IMR-90 (cell line): ENCODE measurements around the gene GPC5. TPM values are rescaled to one million over a fixed set of nuclear protein-coding genes. Genes with fewer than 3 reads are reported as not detected.

Experiments
- ATAC-seq: fragments of 200-7000 bp; cut with Tn5 transposase; 2 replicates; pipeline ENCODE4 v1.9.1; 2020; ENCODE audit warnings: low read depth, mild to moderate bottlenecking, moderate library complexity
- BruUV-seq: library from RNA; stranded (reverse); fragments of 400-500 nt; replicated peaks from 2 replicates; lab custom pipeline; 2021; lab: Mats Ljungman, UMichigan
- CTCF ChIA-PET: fragments of 300-600 bp; formaldehyde crosslinking; extraction: SDS; loops from one replicate; lab custom pipeline; 2021; ENCODE audit warnings: antibody characterized with exemption; lab: Yijun Ruan, JAX
- POLR2A ChIA-PET: fragments of 300-600 bp; sonication (Branson Sonifier 250); formaldehyde crosslinking; loops from one replicate; lab custom pipeline; 2022; ENCODE audit warnings: antibody characterized with exemption; ENCODE audit not compliant: unreplicated experiment; lab: Charles Lee
- DNase-seq: peaks from one replicate; pipeline ENCODE4 v3.0.0; 2013
- H2AFZ ChIP-seq: replicated peaks from 2 replicates; pipeline ENCODE3; 2013; ENCODE audit warnings: low read length, mild to moderate bottlenecking; ENCODE audit not compliant: poor library complexity
- H2AK5ac ChIP-seq: 2 replicates; pipeline ENCODE4 v1.6.1; 2013; ENCODE audit warnings: low read depth, low read length, inconsistent platforms
- H2AK9ac ChIP-seq: replicated peaks from 2 replicates; pipeline ENCODE3; 2013; ENCODE audit warnings: mild to moderate bottlenecking, low read depth, low read length, moderate library complexity; ENCODE audit not compliant: poor library complexity
- H2BK120ac ChIP-seq: 2 replicates; pipeline ENCODE4 v1.6.1; 2013; ENCODE audit warnings: low read depth, low read length, inconsistent platforms
- H2BK15ac ChIP-seq: 3 replicates; pipeline ENCODE4 v1.6.1; 2013; ENCODE audit warnings: low read depth, low read length, inconsistent platforms
- H2BK20ac ChIP-seq: 2 replicates; pipeline ENCODE4 v1.6.1; 2013; ENCODE audit warnings: low read depth, mild to moderate bottlenecking, inconsistent platforms, low read length, moderate library complexity
- H2BK5ac ChIP-seq: 2 replicates; pipeline ENCODE4 v1.6.1; 2013; ENCODE audit warnings: mild to moderate bottlenecking, low read depth, low read length, inconsistent platforms; ENCODE audit not compliant: poor library complexity, severe bottlenecking
- H3K14ac ChIP-seq: replicated peaks from 2 replicates; pipeline ENCODE4 v1.6.1; 2013; ENCODE audit warnings: low read depth, low read length, inconsistent platforms
- H3K18ac ChIP-seq: 2 replicates; pipeline ENCODE4 v1.6.1; 2013; ENCODE audit warnings: low read depth, low read length, control low read depth
- H3K23ac ChIP-seq: 2 replicates; pipeline ENCODE4 v1.6.1; 2013; ENCODE audit warnings: low read depth, low read length, inconsistent platforms
- H3K27ac ChIP-seq: 2 replicates; pipeline ENCODE4 v1.5.1; 2013; ENCODE audit warnings: mild to moderate bottlenecking, control low read depth, low read length; ENCODE audit not compliant: insufficient read depth
- H3K27me3 ChIP-seq: 2 replicates; pipeline ENCODE4 v1.6.1; 2013; ENCODE audit warnings: low read length; ENCODE audit not compliant: control insufficient read depth, insufficient read depth
- H3K36me3 ChIP-seq: 2 replicates; pipeline ENCODE4 v1.6.1; 2013; ENCODE audit warnings: low read length, mixed read lengths; ENCODE audit not compliant: control insufficient read depth, insufficient read depth
- H3K4ac ChIP-seq: 2 replicates; pipeline ENCODE4 v1.6.1; 2013; ENCODE audit warnings: low read depth, low read length, inconsistent platforms
- H3K4me1 ChIP-seq: 2 replicates; pipeline ENCODE4 v1.6.1; 2013; ENCODE audit warnings: low read length, mixed read lengths; ENCODE audit not compliant: control insufficient read depth, insufficient read depth
- H3K4me2 ChIP-seq: 2 replicates; pipeline ENCODE4 v1.6.1; 2013; ENCODE audit warnings: low read depth, mild to moderate bottlenecking, control low read depth, low read length, moderate library complexity
- H3K4me3 ChIP-seq: 2 replicates; pipeline ENCODE4 v1.5.1; 2013; ENCODE audit warnings: low read depth, mild to moderate bottlenecking, control low read depth, low read length, moderate library complexity; ENCODE audit not compliant: insufficient read depth
- H3K56ac ChIP-seq: 2 replicates; pipeline ENCODE4 v1.6.1; 2013; ENCODE audit warnings: low read length, inconsistent platforms; ENCODE audit not compliant: insufficient read depth; ENCODE audit errors: extremely low read depth
- H3K79me1 ChIP-seq, 2 experiments: 2 replicates each; pipeline ENCODE4 v1.6.1; 2013; ENCODE audit warnings: low read length in 2 of 2, inconsistent platforms in 1 of 2, low read depth in 1 of 2
- H3K9ac ChIP-seq: 2 replicates; pipeline ENCODE4 v1.6.1; 2013; ENCODE audit warnings: low read depth, low read length, control low read depth
- H3K9me1 ChIP-seq: 2 replicates; pipeline ENCODE4 v1.6.1; 2013; ENCODE audit warnings: low read length, inconsistent platforms; ENCODE audit not compliant: insufficient read depth
- H3K9me3 ChIP-seq: 2 replicates; pipeline ENCODE4 v1.6.1; 2013; ENCODE audit warnings: low read length; ENCODE audit not compliant: control insufficient read depth, insufficient read depth
- H4K20me1 ChIP-seq: 2 replicates; pipeline ENCODE4 v1.6.1; 2013; ENCODE audit warnings: low read length, inconsistent platforms; ENCODE audit not compliant: insufficient read depth
- H4K5ac ChIP-seq: 2 replicates; pipeline ENCODE4 v1.6.1; 2013; ENCODE audit warnings: mild to moderate bottlenecking, low read depth, low read length, control low read depth
- H4K8ac ChIP-seq, 2 experiments: 2 replicates each; pipeline ENCODE4 v1.6.1; 2013; ENCODE audit warnings: low read depth in 2 of 2, low read length in 2 of 2, control low read depth in 1 of 2, inconsistent platforms in 1 of 2
- H4K91ac ChIP-seq: 2 replicates; pipeline ENCODE4 v1.6.1; 2013; ENCODE audit warnings: low read depth, low read length, inconsistent platforms; ENCODE audit not compliant: insufficient read depth
- BHLHE40 ChIP-seq: fragments of 150-350 bp; IDR thresholded peaks from 2 replicates; pipeline ENCODE4 v1.6.1; 2016; ENCODE audit warnings: mild to moderate bottlenecking, low read depth, low read length
- CHD1 ChIP-seq: IDR thresholded peaks from 2 replicates; pipeline ENCODE4 v1.6.1; 2012; ENCODE audit warnings: low read depth, low read length, improper control_type of control experiment
- FOS ChIP-seq: fragments of 150-350 bp; IDR thresholded peaks from 2 replicates; pipeline ENCODE4 v1.6.1; 2016; ENCODE audit warnings: low read depth, low read length
- MAZ ChIP-seq: IDR thresholded peaks from 2 replicates; pipeline ENCODE4 v1.6.1; 2012; ENCODE audit warnings: low read depth, mild to moderate bottlenecking, low read length, improper control_type of control experiment, moderate library complexity, borderline replicate concordance
- NFE2L2 ChIP-seq: fragments of 150-350 bp; IDR thresholded peaks from 2 replicates; pipeline ENCODE4 v1.6.1; 2016; ENCODE audit warnings: low read depth, mild to moderate bottlenecking, low read length
- POLR2A ChIP-seq: IDR thresholded peaks from 2 replicates; pipeline ENCODE4 v1.6.1; 2012; ENCODE audit warnings: mild to moderate bottlenecking, low read depth, low read length
- RFX5 ChIP-seq: IDR thresholded peaks from 2 replicates; pipeline ENCODE4 v1.8.0; 2012; ENCODE audit warnings: low read depth, mild to moderate bottlenecking, low read length, moderate library complexity
- WGBS, 2 experiments: methylation state at CpG; one replicate each; pipeline versions ENCODE4 v1.1.5 to v1.1.7; 2013; ENCODE audit warnings: missing lambda C conversion rate in 2 of 2; ENCODE audit not compliant: insufficient read length in 1 of 2; ENCODE audit errors: extremely low coverage in 2 of 2; 5-methylcytosine and 5-hydroxymethylcytosine counted together
- dilution Hi-C: fragments of 300-500 bp; cut with HindIII; formaldehyde crosslinking; loops from one replicate; pipeline ENCODE4 v1.14.3; 2018; ENCODE audit warnings: low sequenced_read_pairs; ENCODE audit not compliant: unreplicated experiment
- in situ Hi-C: fragments of 300-500 bp; cut with MboI; formaldehyde crosslinking; loops from 3 replicates; pipeline ENCODE4 v1.14.3; 2019; ENCODE audit warnings: low sequenced_read_pairs, inconsistent platforms, mixed read lengths
- intact Hi-C: fragments of 100-400 bp; cut with micrococcal nuclease; formaldehyde crosslinking; loops from 2 replicates; pipeline ENCODE4 v1.10.0; 2022
- polyA plus RNA-seq, 3 experiments: library from polyadenylated mRNA; depleted of rRNA; stranded (reverse); fragments of >200 nt; gene quantifications; 2 replicates each; pipeline ENCODE4 v1.2.3, GENCODE V29; 2012; ENCODE audit warnings: low replicate concordance in 1 of 3
- total RNA-seq: library from RNA; depleted of rRNA; stranded (reverse); fragments of >200 nt; gene quantifications from 2 replicates; pipeline ENCODE4 v1.2.3, GENCODE V29; 2012
- TF ChIP-seq, protein P1 (sequence below): fragments of 150-350 bp; IDR thresholded peaks from 2 replicates; pipeline ENCODE4 v1.6.1; 2016; ENCODE audit warnings: low read depth, mild to moderate bottlenecking, low read length, moderate library complexity, borderline replicate concordance

GPC5 gene
- total and polyA plus RNA-seq, 2 of the 4 experiments (the other 2 are of a cell fraction): 0.94 to 1.8 TPM

DNA sequence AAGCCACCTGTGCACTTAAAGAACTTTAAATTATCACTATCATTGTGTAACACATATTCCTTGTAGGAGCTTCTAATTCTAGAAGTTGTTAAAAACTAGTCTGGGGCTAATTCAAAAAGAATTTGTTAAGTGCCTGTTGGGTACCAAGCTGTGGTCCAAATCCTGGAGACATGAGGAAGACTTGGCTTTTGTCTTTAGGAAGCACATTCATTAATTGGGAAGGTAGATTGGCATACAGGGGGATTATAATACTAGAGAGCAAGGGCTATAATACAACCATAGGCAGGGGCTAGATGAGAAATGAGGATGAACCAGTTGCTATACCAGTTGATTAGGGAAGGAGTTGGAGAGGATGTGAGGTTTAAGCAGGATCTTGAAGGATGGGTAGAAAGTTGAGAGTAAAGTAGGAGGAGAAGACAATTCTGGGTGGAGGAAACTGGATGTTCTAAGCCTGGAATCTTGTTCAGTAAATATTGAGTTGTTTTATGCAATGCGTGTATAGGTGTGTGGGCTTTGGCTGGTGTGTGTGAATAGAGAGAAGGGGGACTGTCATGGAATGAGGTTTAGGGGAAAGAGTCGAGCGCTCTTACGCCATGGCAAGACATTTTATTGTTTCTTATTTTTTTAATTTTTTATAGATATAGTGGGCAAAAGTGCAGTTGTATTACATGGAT is 350.1 kb downstream of the GPC5 start:
- Histone ChIP-seq H3K27ac (no peak overlapping the region), H2BK15ac (no peak overlapping the region), H4K20me1 (no peaks in the 10 kb centered on the region), H3K9ac (no peak overlapping the region), H4K8ac (no peak overlapping the region), H3K4me1 (no peaks in the 10 kb centered on the region), H3K27me3 (no peaks in the 10 kb centered on the region), H2AK5ac (no peak overlapping the region), H3K56ac (no peak overlapping the region), H4K91ac (no peak overlapping the region), H4K5ac (no peak overlapping the region), H2BK5ac (no peak overlapping the region), H2BK20ac (no peak overlapping the region), H2BK120ac (no peak overlapping the region), H3K4me2 (no peak overlapping the region), H3K4ac (no peak overlapping the region), H3K4me3 (no peak overlapping the region), H2AK9ac (no peak overlapping the region), H3K9me3 (no peaks in the 10 kb centered on the region), H3K23ac (no peak overlapping the region), H2AFZ (no peak overlapping the region), H3K9me1 (no peaks in the 10 kb centered on the region), H3K18ac (no peak overlapping the region), H3K36me3 (no peaks in the 10 kb centered on the region), H3K14ac (no peak overlapping the region), H3K79me1 (no peaks in the 10 kb centered on the region)
- no peak for ATAC-seq
- WGBS, 2 experiments: 80% methylated on average over 1 of the region's 4 CpGs; no CpG with 5 or more reads in 1 of the 2 experiments
- dilution Hi-C loops: no loop called here
- no peak for TF ChIP-seq FOS
- TF ChIP-seq NFE2L2: no peak
- no peak for TF ChIP-seq MAZ
- TF ChIP-seq POLR2A: no peak
- TF ChIP-seq, protein P1, sequence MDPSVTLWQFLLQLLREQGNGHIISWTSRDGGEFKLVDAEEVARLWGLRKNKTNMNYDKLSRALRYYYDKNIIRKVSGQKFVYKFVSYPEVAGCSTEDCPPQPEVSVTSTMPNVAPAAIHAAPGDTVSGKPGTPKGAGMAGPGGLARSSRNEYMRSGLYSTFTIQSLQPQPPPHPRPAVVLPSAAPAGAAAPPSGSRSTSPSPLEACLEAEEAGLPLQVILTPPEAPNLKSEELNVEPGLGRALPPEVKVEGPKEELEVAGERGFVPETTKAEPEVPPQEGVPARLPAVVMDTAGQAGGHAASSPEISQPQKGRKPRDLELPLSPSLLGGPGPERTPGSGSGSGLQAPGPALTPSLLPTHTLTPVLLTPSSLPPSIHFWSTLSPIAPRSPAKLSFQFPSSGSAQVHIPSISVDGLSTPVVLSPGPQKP: no peak
- TF ChIP-seq RFX5: no peak
- no peak for TF ChIP-seq CHD1
- TF ChIP-seq BHLHE40: no peak
- in situ Hi-C loops: no loop called here
- ChIA-PET POLR2A (no interaction called here), CTCF (no interaction called here)
- BruUV-seq: no TSS peak
- intact Hi-C loops: no loop called here
- DNase-seq: no peak
